Stimulated activated CD4-positive, alpha-beta T cell treated with anti-CD3 and anti-CD28 coated beads, Interleukin-12 subunit alpha, Interleukin-12 subunit beta, amount 100 ng/mL, for 4 hours (primary cell): ENCODE data around the gene FCGR1A.
"Not testable (repeated sequence)": the region's sequence is repeated elsewhere in the genome, so short reads cannot be mapped to it uniquely, and the experiment has no call there.

Experiments
- DNase-seq: peaks from one replicate; pipeline ENCODE4 v3.0.0-alpha.2; 2020

FCGR1A gene

GRCh38 chr1:149841149-149841548, 58.7 kb downstream of the FCGR1A start:
- DNase-seq, result not testable (repeated sequence)
